Activated T-helper 17 cell treated with anti-CD3 and anti-CD28 coated beads, Interleukin-2, amount 50 U/mL, for 72 hours (primary cell): ENCODE measurements around the gene ANXA4. TPM values are rescaled to one million over a fixed set of nuclear protein-coding genes. Genes with fewer than 3 reads are reported as not detected.
"Not testable (repeated sequence)": the region's sequence is repeated elsewhere in the genome, so short reads cannot be mapped to it uniquely, and the experiment has no call there.

ENCODE experiments used
- ATAC-seq: fragments of 150-1000 bp; cut with Tn5 transposase; replicated peaks from 2 replicates; pipeline ENCODE4 v1.10.0; 2021; ENCODE audit warnings: mild to moderate bottlenecking, moderate library complexity
- H3K27ac Mint-ChIP-seq: one replicate; pipeline ENCODE4 v1.8.0; 2022; ENCODE audit warnings: mixed read lengths
- H3K27me3 Mint-ChIP-seq: one replicate; pipeline ENCODE4 v1.8.0; 2022; ENCODE audit warnings: mixed read lengths
- H3K36me3 Mint-ChIP-seq: one replicate; pipeline ENCODE4 v1.8.0; 2022; ENCODE audit warnings: low read depth, mild to moderate bottlenecking, mixed read lengths
- H3K4me1 Mint-ChIP-seq: one replicate; pipeline ENCODE4 v1.8.0; 2022; ENCODE audit warnings: mixed read lengths
- H3K4me3 Mint-ChIP-seq: one replicate; pipeline ENCODE4 v1.8.0; 2022; ENCODE audit warnings: mild to moderate bottlenecking, mixed read lengths
- H3K9me3 Mint-ChIP-seq: one replicate; pipeline ENCODE4 v1.8.0; 2022; ENCODE audit warnings: mixed read lengths
- total RNA-seq, 2 donors: library from RNA; stranded (reverse); gene quantifications; one replicate each; pipeline ENCODE4 v1.2.3, GENCODE V29; 2022

The ANXA4 gene
- total RNA-seq, 2 donors from 2014 or later, result 31.5 to 33.0 TPM

DNA sequence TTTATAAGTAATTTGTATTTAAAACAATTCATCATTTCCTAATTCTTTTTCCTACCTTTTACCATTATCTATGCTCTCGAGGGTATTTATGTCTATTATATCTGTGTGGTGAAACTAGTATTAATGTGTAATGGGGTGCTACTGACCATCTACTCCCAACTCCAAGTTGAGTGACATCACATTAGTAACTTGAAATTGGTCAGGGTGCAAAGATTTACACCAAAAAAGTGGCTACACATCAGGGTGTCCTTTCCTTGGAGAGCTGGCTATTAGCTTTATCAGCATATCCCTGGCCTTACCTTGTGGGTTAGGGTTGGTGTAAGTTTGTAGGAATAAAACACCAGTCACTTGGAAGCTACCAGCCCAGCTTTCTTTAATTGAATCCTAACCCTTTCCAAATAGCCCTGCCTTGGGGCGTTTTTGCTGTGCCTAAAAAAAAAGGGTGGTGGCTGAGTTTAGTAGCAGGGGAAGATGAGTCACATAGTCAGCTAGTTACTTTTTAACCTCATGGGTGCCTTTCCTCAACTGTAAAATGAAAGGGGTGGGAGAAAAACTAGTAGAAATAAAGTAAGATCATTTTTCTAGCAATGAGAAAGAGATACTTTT lies 14.0 kb downstream of the ANXA4 start:
- peaks cover 6% of the 10 kb centered on the region for H3K36me3 Mint-ChIP-seq
- peaks cover 12% of the 10 kb centered on the region for H3K4me1 Mint-ChIP-seq
- no peaks in the 10 kb centered on the region for H3K27me3 Mint-ChIP-seq
- peak; percentile 76 for ATAC-seq
- no peak overlapping the region for H3K4me3 Mint-ChIP-seq
- no peak overlapping the region for H3K27ac Mint-ChIP-seq
- no peaks in the 10 kb centered on the region for H3K9me3 Mint-ChIP-seq

DNA sequence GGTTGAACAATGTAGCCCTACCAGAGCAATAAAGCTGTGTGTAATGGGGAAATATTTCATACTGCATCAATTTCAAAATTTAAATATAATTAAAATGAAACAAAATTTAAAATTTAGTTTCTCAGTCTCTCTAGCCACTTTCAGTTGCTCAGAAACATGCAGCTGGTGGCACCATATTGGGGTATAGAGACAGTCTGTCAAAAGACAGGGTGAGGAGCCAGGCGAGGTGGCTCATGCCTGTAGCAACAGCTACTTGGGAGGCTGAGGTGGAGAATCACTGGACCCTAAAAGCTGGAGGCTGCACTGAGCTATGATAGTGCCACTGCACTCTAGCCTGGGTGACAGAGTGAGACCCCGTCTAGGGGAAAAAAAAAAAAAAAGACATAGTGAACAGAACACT lies 20.1 kb downstream of the ANXA4 start:
- Mint-ChIP-seq H3K27ac (no peak overlapping the region), H3K27me3 (no peaks in the 10 kb centered on the region), H3K9me3 (no peaks in the 10 kb centered on the region), H3K4me3 (no peak overlapping the region), H3K36me3 (peaks cover 6% of the 10 kb centered on the region), H3K4me1 (peaks cover 13% of the 10 kb centered on the region)
- ATAC-seq, result no peak

- no peak for ATAC-seq
- Mint-ChIP-seq H3K4me1 (peaks cover 13% of the 10 kb centered on the region), H3K4me3 (no peak overlapping the region), H3K27ac (no peak overlapping the region), H3K36me3 (peaks cover 6% of the 10 kb centered on the region), H3K9me3 (no peaks in the 10 kb centered on the region), H3K27me3 (no peaks in the 10 kb centered on the region)
These were observed 20.9 kb downstream of the ANXA4 start for GRCh38 chr2:69762513-69763494.

GRCh38 chr2:69763831-69764230 lies 21.9 kb downstream of the ANXA4 start:
- peaks cover 13% of the 10 kb centered on the region for H3K4me1 Mint-ChIP-seq
- not testable (repeated sequence) for H3K36me3 Mint-ChIP-seq, H3K27ac Mint-ChIP-seq, ATAC-seq, H3K4me3 Mint-ChIP-seq, H3K27me3 Mint-ChIP-seq, H3K9me3 Mint-ChIP-seq

DNA sequence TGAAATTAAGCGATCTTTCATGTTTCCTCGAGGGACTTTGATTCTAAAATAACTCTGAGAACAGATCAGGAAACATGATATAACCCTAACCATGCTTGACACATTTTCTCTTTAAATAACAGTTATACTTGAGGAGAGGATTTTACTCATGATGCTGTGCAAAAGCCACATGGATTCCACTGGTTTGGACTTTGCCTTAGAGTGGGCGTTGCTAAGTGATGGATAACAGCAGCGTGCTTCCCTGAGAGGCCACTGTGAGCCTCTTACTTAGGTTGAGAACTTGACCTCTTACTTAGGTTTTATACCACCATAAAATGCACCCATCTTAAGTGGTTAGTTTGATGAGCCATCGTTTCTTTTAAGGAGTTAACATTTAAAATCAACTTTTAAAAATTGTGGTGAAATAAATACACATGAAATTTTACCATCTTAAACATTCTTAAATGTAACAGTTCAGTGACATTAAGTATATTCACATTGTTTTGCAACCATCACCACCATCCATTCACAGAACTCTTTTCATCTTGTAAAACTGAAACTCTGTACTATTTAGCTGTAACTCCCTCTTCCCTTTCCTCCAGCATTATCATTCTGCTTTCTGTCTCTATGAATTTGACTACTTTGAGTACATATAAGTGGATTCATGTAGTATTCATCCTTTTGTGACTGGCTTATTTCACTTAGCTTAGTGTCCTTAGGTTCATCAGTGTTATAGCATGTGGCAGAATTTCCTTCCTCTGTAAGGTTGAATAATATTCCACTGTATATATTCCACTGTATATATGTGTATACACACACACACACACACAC lies 22.6 kb downstream of the ANXA4 start:
- no peak overlapping the region for H3K27ac Mint-ChIP-seq
- peak overlapping the region; percentile 25 for H3K4me3 Mint-ChIP-seq
- H3K4me1 Mint-ChIP-seq, result peaks cover 17% of the 10 kb centered on the region
- H3K36me3 Mint-ChIP-seq, result no peaks in the 10 kb centered on the region
- ATAC-seq, result peak; percentile 75
- no peaks in the 10 kb centered on the region for H3K27me3 Mint-ChIP-seq
- H3K9me3 Mint-ChIP-seq, result no peaks in the 10 kb centered on the region

GRCh38 chr2:69765096-69765380 lies 23.1 kb downstream of the ANXA4 start:
- no peak for ATAC-seq
- H3K4me1 Mint-ChIP-seq, result peaks cover 20% of the 10 kb centered on the region
- no peaks in the 10 kb centered on the region for H3K36me3 Mint-ChIP-seq
- H3K9me3 Mint-ChIP-seq, result no peaks in the 10 kb centered on the region
- H3K4me3 Mint-ChIP-seq, result peak overlapping the region; percentile 25
- no peak overlapping the region for H3K27ac Mint-ChIP-seq
- no peaks in the 10 kb centered on the region for H3K27me3 Mint-ChIP-seq

GRCh38 chr2:69766014-69766413 lies 24.1 kb downstream of the ANXA4 start:
- Mint-ChIP-seq H3K4me3 (no peak overlapping the region), H3K27me3 (no peaks in the 10 kb centered on the region), H3K27ac (no peak overlapping the region), H3K4me1 (peaks cover 25% of the 10 kb centered on the region), H3K36me3 (no peaks in the 10 kb centered on the region), H3K9me3 (no peaks in the 10 kb centered on the region)
- no peak for ATAC-seq

DNA sequence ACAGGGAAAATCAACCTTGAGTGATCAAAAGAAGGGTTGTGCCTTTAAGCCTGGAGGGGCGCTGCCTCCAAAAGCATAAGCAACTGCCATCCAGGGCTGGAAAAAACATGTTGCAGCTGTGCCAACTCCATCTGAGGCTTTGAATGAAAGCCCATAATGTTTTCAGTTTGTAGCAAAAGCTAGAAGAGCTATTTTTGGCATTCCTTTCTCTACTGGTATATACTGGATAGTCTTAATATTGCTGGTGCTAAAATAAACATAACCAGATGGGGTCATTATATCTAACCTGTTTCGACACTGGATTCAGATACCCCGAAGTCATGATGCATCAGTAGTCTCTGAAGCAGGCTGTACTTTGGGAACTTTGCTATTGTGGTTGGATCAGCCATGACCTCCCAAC lies 25.1 kb downstream of the ANXA4 start:
- no peaks in the 10 kb centered on the region for H3K27me3 Mint-ChIP-seq
- no peak for ATAC-seq
- H3K9me3 Mint-ChIP-seq, result no peaks in the 10 kb centered on the region
- H3K27ac Mint-ChIP-seq, result no peak overlapping the region
- no peak overlapping the region for H3K4me3 Mint-ChIP-seq
- H3K4me1 Mint-ChIP-seq, result peaks cover 30% of the 10 kb centered on the region
- H3K36me3 Mint-ChIP-seq, result no peaks in the 10 kb centered on the region

- Mint-ChIP-seq H3K9me3 (no peaks in the 10 kb centered on the region), H3K27ac (no peak overlapping the region), H3K36me3 (no peaks in the 10 kb centered on the region), H3K4me1 (peaks cover 34% of the 10 kb centered on the region), H3K27me3 (no peaks in the 10 kb centered on the region), H3K4me3 (no peak overlapping the region)
- no peak for ATAC-seq
These were observed 26.3 kb downstream of the ANXA4 start for GRCh38 chr2:69768235-69768634.

- Mint-ChIP-seq H3K4me3 (no peak overlapping the region), H3K4me1 (peaks cover 35% of the 10 kb centered on the region), H3K27ac (peak overlapping the region; percentile 65), H3K27me3 (no peaks in the 10 kb centered on the region), H3K36me3 (no peaks in the 10 kb centered on the region), H3K9me3 (no peaks in the 10 kb centered on the region)
- ATAC-seq, result no peak
These were observed 26.9 kb downstream of the ANXA4 start for GRCh38 chr2:69768789-69769188.

GRCh38 chr2:69769272-69769671 lies 27.3 kb downstream of the ANXA4 start:
- H3K27ac Mint-ChIP-seq, result peak overlapping the region; percentile 65
- H3K36me3 Mint-ChIP-seq, result no peaks in the 10 kb centered on the region
- no peak for ATAC-seq
- peaks cover 39% of the 10 kb centered on the region for H3K4me1 Mint-ChIP-seq
- H3K4me3 Mint-ChIP-seq, result no peak overlapping the region
- H3K9me3 Mint-ChIP-seq, result no peaks in the 10 kb centered on the region
- no peaks in the 10 kb centered on the region for H3K27me3 Mint-ChIP-seq

DNA sequence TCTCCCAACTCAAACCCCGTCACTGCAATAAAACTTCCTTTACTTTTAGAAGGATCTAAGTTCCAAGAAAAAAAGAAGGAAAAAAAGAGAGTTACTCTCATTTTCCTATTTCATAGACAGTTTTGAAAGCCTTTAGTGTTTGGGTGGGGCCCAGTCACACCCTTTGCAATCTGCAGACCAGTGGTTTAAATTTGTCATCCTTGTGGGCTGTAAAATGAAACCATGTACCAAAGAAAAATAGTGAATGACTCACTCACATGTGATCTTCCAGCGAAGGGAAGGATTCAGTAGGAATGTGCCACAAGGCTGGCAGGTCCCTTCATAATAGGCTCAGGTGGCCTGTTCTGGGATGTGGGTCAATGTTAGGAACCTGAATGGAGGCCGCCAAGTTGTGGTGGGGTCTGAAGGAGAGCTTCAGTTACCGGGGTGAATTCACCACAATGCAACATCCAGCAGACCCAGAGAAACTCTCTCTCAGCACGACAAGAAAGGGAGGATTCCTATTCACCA lies 28.3 kb downstream of the ANXA4 start:
- peak; percentile 73 for ATAC-seq
- Mint-ChIP-seq H3K4me1 (peaks cover 39% of the 10 kb centered on the region), H3K27ac (peak overlapping the region; percentile 82), H3K27me3 (no peaks in the 10 kb centered on the region), H3K9me3 (no peaks in the 10 kb centered on the region), H3K4me3 (peak overlapping the region; percentile 39), H3K36me3 (no peaks in the 10 kb centered on the region)

DNA sequence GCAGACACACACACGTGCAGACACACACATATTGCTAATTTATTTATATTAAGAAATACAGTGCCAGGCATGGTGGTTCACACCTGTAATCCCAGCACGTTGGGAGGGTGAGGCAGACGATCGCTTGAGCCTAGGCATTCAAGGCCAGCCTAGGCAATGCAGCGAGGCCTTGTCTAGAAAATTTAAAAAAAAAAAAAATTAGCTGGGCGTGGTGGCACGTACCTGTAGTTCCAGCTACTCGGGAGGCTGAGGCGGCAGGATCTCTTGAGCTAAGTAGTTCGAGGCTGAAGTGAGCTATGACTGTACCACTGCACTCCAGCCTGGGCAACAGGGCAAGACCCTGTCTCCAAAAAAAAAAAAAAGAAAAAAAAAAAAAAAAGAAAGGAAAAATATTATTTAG lies 28.8 kb downstream of the ANXA4 start:
- Mint-ChIP-seq H3K36me3 (no peaks in the 10 kb centered on the region), H3K9me3 (no peaks in the 10 kb centered on the region), H3K27ac (no peak overlapping the region), H3K4me1 (peaks cover 37% of the 10 kb centered on the region), H3K27me3 (no peaks in the 10 kb centered on the region), H3K4me3 (no peak overlapping the region)
- no peak for ATAC-seq

DNA sequence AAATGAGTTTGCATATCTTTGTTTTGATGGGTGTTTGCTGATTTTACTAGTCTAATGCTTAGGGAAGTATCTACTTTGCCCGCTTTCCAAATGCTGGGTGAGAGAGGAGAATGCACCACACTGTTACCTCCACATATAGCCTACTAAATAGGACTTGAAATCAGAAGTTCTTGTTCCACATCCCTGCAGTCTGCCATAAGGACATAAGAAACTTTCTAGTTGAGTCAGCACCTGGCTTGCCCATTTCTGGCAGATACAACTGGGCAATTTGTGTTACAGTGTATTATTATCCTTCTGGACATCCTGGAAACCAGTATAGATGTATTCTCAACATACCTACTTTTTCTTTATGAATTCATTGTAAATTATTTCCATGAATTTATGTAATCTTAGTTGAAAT lies 29.5 kb downstream of the ANXA4 start:
- Mint-ChIP-seq H3K27me3 (no peaks in the 10 kb centered on the region), H3K9me3 (no peaks in the 10 kb centered on the region), H3K4me3 (no peak overlapping the region), H3K27ac (no peak overlapping the region), H3K4me1 (peaks cover 34% of the 10 kb centered on the region), H3K36me3 (no peaks in the 10 kb centered on the region)
- ATAC-seq, result no peak
